D721Med (cell line): ENCODE data around the gene SORL1.

Experiments used
- DNase-seq: peaks from one replicate; pipeline ENCODE4 v3.0.0; 2011; ENCODE audit warnings: low spot score; ENCODE audit not compliant: insufficient read length
- FAIRE-seq: peaks from 2 replicates; lab custom pipeline; 2011; peaks lifted over from hg19 to GRCh38; lab: Jason Lieb, UNC
- CTCF ChIP-seq: IDR thresholded peaks from 2 replicates; pipeline ENCODE4 v1.5.1; 2012; ENCODE audit warnings: mild to moderate bottlenecking, control low read depth; ENCODE audit not compliant: insufficient read depth; ENCODE audit errors: missing control alignments

SORL1 gene

GRCh38 chr11:121655537-121656327 is 203.6 kb downstream of the SORL1 start:
- peak; percentile 69 for TF ChIP-seq CTCF
- DNase-seq = peak; percentile 70
- FAIRE-seq = no peak

- FAIRE-seq (no peak), DNase-seq (no peak)
Measured at GRCh38 chr11:121656328-121657090, 204.4 kb downstream of the SORL1 start.

GRCh38 chr11:121657146-121657545 is 205.0 kb downstream of the SORL1 start:
- DNase-seq (no peak), FAIRE-seq (no peak)
- no peak for TF ChIP-seq CTCF

More at GRCh38 chr11:121656328-121657090, 204.4 kb downstream of the SORL1 start:
- no peak for TF ChIP-seq CTCF

GRCh38 chr11:121659811-121660210 is 207.7 kb downstream of the SORL1 start:
- no peak for TF ChIP-seq CTCF
- no peak for DNase-seq
- no peak for FAIRE-seq

- DNase-seq (no peak), FAIRE-seq (no peak)
- no peak for TF ChIP-seq CTCF
Measured at GRCh38 chr11:121661880-121662486, 209.9 kb downstream of the SORL1 start.

GRCh38 chr11:121664144-121664543 is 212.0 kb downstream of the SORL1 start:
- FAIRE-seq (no peak), DNase-seq (no peak)
- TF ChIP-seq CTCF = no peak
